Lung (tissue), 12 donors: ENCODE data around the gene ONECUT3. TPM values are rescaled to one million over a fixed set of nuclear protein-coding genes. Genes with fewer than 3 reads are reported as not detected.

Source experiments
- ATAC-seq: fragments of 200-7000 bp; cut with Tn5 transposase; one replicate; pipeline ENCODE4 v1.9.1; 2020; ENCODE audit warnings: moderate number of reproducible peaks; ENCODE audit not compliant: insufficient read depth, low FRiP score
- DNase-seq, 3 donors: peaks; one replicate each; pipeline ENCODE4 v3.0.0-alpha.2; 2013 to 2017
- H3K27ac ChIP-seq, 2 donors: one replicate each; pipeline ENCODE4 v1.5.1; 2013; ENCODE audit warnings: mild to moderate bottlenecking in 2 of 2, moderate library complexity in 2 of 2, control low read depth in 1 of 2, inconsistent platforms in 1 of 2, low read depth in 1 of 2, low read length in 1 of 2
- H3K27me3 ChIP-seq, 3 donors: one replicate each; pipeline ENCODE4 v1.5.1; 2013; ENCODE audit warnings: low read length in 2 of 3; ENCODE audit not compliant: control insufficient read depth in 3 of 3, insufficient read depth in 3 of 3
- H3K36me3 ChIP-seq, 4 donors: one replicate each; pipeline ENCODE4 v1.5.1; 2013; ENCODE audit warnings: low read length in 4 of 4, mild to moderate bottlenecking in 1 of 4, moderate library complexity in 1 of 4; ENCODE audit not compliant: control insufficient read depth in 4 of 4, insufficient read depth in 4 of 4
- H3K4me1 ChIP-seq, 5 donors: one replicate each; pipeline ENCODE4 v1.5.1; 2013; ENCODE audit warnings: low read length in 5 of 5, mild to moderate bottlenecking in 2 of 5, moderate library complexity in 1 of 5; ENCODE audit not compliant: control insufficient read depth in 5 of 5, insufficient read depth in 5 of 5
- H3K4me3 ChIP-seq: one replicate; pipeline ENCODE4 v1.5.1; 2013; ENCODE audit warnings: mild to moderate bottlenecking, control low read depth, moderate library complexity
- H3K9ac ChIP-seq, 2 donors: one replicate each; pipeline ENCODE4 v1.5.1; 2013; ENCODE audit warnings: low read length in 2 of 2, control low read depth in 1 of 2; ENCODE audit not compliant: insufficient read depth in 1 of 2
- H3K9me3 ChIP-seq, 4 donors: one replicate each; pipeline ENCODE4 v1.5.1; 2013; ENCODE audit warnings: low read length in 3 of 4, mild to moderate bottlenecking in 1 of 4, moderate library complexity in 1 of 4; ENCODE audit not compliant: control insufficient read depth in 4 of 4, insufficient read depth in 3 of 4
- CTCF ChIP-seq: IDR thresholded peaks from 2 replicates; pipeline ENCODE4 v1.5.1; 2012; ENCODE audit warnings: mild to moderate bottlenecking; ENCODE audit errors: control extremely low read depth, extremely low read depth
- WGBS, 2 donors: extraction: QIAGEN DNeasy Blood & Tissue Kit; methylation state at CpG; one replicate each; pipeline ENCODE4 v1.1.7; 2013; 5-methylcytosine and 5-hydroxymethylcytosine counted together
- polyA plus RNA-seq, 2 donors: library from polyadenylated mRNA; stranded (reverse); fragments of 200-250 nt; gene quantifications; one replicate each; pipeline ENCODE4 v1.2.1, GENCODE V29; 2013
- total RNA-seq, 2 donors: library from RNA; depleted of rRNA in 1 of 2; stranded (reverse); fragments of >200 nt in 1 of 2; gene quantifications; one replicate each; pipeline ENCODE4 v1.2.1, GENCODE V29; 2014 to 2021
- donor health status: control.
- donor health status: control.
- donor health status: Bipolar disorder and iron deficiency.
- donor health status: healthy.
- donor health status: DM: yes; HTN: yes; CAD: no.

Gene ONECUT3
- total and polyA plus RNA-seq, 4 donors, result not detected

- Histone ChIP-seq H3K27ac (no peak overlapping the region), H3K4me1 (peaks cover 0 to 8% (median 3%) of the 10 kb centered on the region in 5 donors), H3K9me3 (no peaks in the 10 kb centered on the region), H3K27me3 (no peaks in the 10 kb centered on the region), H3K36me3 (peaks cover 6 to 39% (median 7%) of the 10 kb centered on the region in 4 donors), H3K9ac (no peak overlapping the region), H3K4me3 (no peak overlapping the region)
- WGBS, 2 donors, result 64 to 65% methylated on average over 21 of the region's 21 CpGs
- DNase-seq (no peak), ATAC-seq (no peak)
- no peak for TF ChIP-seq CTCF
These were observed 60.2 kb downstream of the ONECUT3 start for GRCh38 chr19:1813192-1814182.

DNA sequence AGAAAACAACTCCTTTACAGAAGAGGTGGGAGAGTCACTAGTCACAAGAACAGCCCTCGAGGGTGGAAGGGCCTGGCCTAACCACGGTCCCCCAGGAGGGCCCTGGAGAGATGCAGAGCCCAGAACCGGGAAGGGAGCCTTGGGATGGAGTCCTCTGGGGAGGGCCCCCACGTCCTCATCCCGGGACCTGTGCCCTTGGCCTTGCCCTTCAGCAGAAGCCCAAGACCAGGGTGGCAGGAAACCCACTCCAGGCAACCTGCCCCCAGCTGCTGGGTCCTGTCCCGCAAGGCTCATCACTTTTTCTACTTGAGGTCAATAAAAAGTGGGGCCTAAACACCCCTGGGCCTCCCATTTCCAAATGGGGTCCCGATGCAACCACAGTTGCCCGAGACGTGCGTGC is 61.1 kb downstream of the ONECUT3 start:
- TF ChIP-seq CTCF, result no peak
- H3K27me3 ChIP-seq, result no peaks in the 10 kb centered on the region
- 85 to 90% methylated on average over 10 of the region's 10 CpGs for WGBS, 2 donors
- no peak for ATAC-seq
- no peaks in the 10 kb centered on the region for H3K9me3 ChIP-seq
- peaks cover 0 to 10% (median 3%) of the 10 kb centered on the region in 5 donors for H3K4me1 ChIP-seq
- DNase-seq, result no peak
- H3K36me3 ChIP-seq, result peaks cover 6 to 48% (median 8%) of the 10 kb centered on the region in 4 donors
- H3K9ac ChIP-seq, result no peak overlapping the region
- H3K27ac ChIP-seq, result no peak overlapping the region
- no peak overlapping the region for H3K4me3 ChIP-seq

- DNase-seq (no peak), ATAC-seq (no peak)
- peaks cover 6 to 54% (median 9%) of the 10 kb centered on the region in 4 donors for H3K36me3 ChIP-seq
- no peak overlapping the region for H3K27ac ChIP-seq
- H3K4me3 ChIP-seq, result no peak overlapping the region
- H3K4me1 ChIP-seq, result peaks cover 0 to 17% (median 3%) of the 10 kb centered on the region in 5 donors
- no peaks in the 10 kb centered on the region for H3K9me3 ChIP-seq
- WGBS, 2 donors, result 90 to 92% methylated on average over 24 to 26 of the region's 26 CpGs
- TF ChIP-seq CTCF, result no peak
- no peak overlapping the region for H3K9ac ChIP-seq
- H3K27me3 ChIP-seq, result no peaks in the 10 kb centered on the region
These were observed 61.7 kb downstream of the ONECUT3 start for GRCh38 chr19:1814833-1815604.
